NCI-H1092 treated with DMSO at 0.1 percent for 48 hours (cell line): ENCODE results near the gene SERPIND1.
"Not testable (repeated sequence)": the region's sequence is repeated elsewhere in the genome, so short reads cannot be mapped to it uniquely, and the experiment has no call there.

Source experiments
- DNase-seq: peaks from one replicate; lab custom pipeline; 2025; lab: John Stamatoyannopoulos, UW

The SERPIND1 gene

GRCh38 chr22:20815477-20816050 is 41.7 kb downstream of the SERPIND1 start:
- DNase-seq, result no peak

GRCh38 chr22:20816559-20816958 is 42.6 kb downstream of the SERPIND1 start:
- no peak for DNase-seq

GRCh38 chr22:20818471-20818870 is 44.6 kb downstream of the SERPIND1 start:
- no peak for DNase-seq

GRCh38 chr22:20819471-20819870 is 45.6 kb downstream of the SERPIND1 start:
- no peak for DNase-seq

GRCh38 chr22:20821717-20822239 is 47.9 kb downstream of the SERPIND1 start:
- DNase-seq, result not testable (repeated sequence)

- no peak for DNase-seq
These were observed 48.3 kb downstream of the SERPIND1 start for GRCh38 chr22:20822240-20822639.

GRCh38 chr22:20823264-20823663 is 49.4 kb downstream of the SERPIND1 start:
- DNase-seq, result no peak

- not testable (repeated sequence) for DNase-seq
These were observed 51.3 kb downstream of the SERPIND1 start for GRCh38 chr22:20825216-20825615.

GRCh38 chr22:20825624-20826023 is 51.7 kb downstream of the SERPIND1 start:
- no peak for DNase-seq

GRCh38 chr22:20826373-20827152 is 52.6 kb downstream of the SERPIND1 start:
- not testable (repeated sequence) for DNase-seq

- DNase-seq, result no peak
These were observed 55.7 kb downstream of the SERPIND1 start for GRCh38 chr22:20829491-20830134.

- DNase-seq, result no peak
These were observed 59.3 kb downstream of the SERPIND1 start for GRCh38 chr22:20833225-20833665.

- no peak for DNase-seq
These were observed 60.3 kb downstream of the SERPIND1 start for GRCh38 chr22:20834206-20834605.

- DNase-seq, result no peak
These were observed 60.8 kb downstream of the SERPIND1 start for GRCh38 chr22:20834725-20835124.
